K562 (cell line): Measurements from ENCODE around the gene KIF12. TPM values are rescaled to one million over a fixed set of nuclear protein-coding genes. Genes with fewer than 3 reads are reported as not detected.

Source experiments
- ATAC-seq: fragments of 200-7000 bp; cut with Tn5 transposase; 3 replicates; pipeline ENCODE4 v1.9.1; 2020; ENCODE audit warnings: moderate library complexity
- BruUV-seq: library from RNA; stranded (reverse); fragments of 400-500 nt; replicated peaks from 2 replicates; lab custom pipeline; 2021; lab: Mats Ljungman, UMichigan
- CTCF ChIA-PET: fragments of 300-600 bp; formaldehyde crosslinking; extraction: SDS; loops from one replicate; lab custom pipeline; 2021; ENCODE audit warnings: low intra/inter-chr PET ratio; lab: Yijun Ruan, JAX
- POLR2A ChIA-PET: fragments of 300-600, 350-650 bp; sonication (Branson Sonifier 250); formaldehyde crosslinking; extraction: SDS; loops from one replicate; lab custom pipeline; 2021; ENCODE audit warnings: antibody characterized with exemption, inconsistent platforms; lab: Yijun Ruan, JAX
- DNase-seq, 4 experiments: peaks; one replicate each; pipeline versions ENCODE4 v3.0.0 to v3.0.0-alpha.2; 2011 to 2018; ENCODE audit warnings: low spot score in 3 of 4, mixed read lengths in 3 of 4; ENCODE audit errors: extremely low read depth in 1 of 4
- FAIRE-seq: peaks from 2 replicates; lab custom pipeline; 2011; peaks lifted over from hg19 to GRCh38; lab: Jason Lieb, UNC
- H2AFZ ChIP-seq: 2 replicates; pipeline ENCODE4 v1.6.0; 2011; ENCODE audit warnings: low read depth, low read length, control low read depth, inconsistent platforms
- H3K27ac ChIP-seq: fragments of 200-600 bp; 3 replicates; pipeline ENCODE4 v1.8.0; 2011; ENCODE audit warnings: low read depth, mild to moderate bottlenecking, control low read depth, inconsistent platforms, low read length, moderate library complexity, mixed read lengths; ENCODE audit errors: extremely low read depth
- H3K27me3 ChIP-seq, 2 experiments: fragments of 300-600 bp in 1 of 2; 2 replicates in 1 of 2; 3 replicates in 1 of 2; pipeline versions ENCODE4 v1.6.0 to v1.8.0; 2011; ENCODE audit warnings: inconsistent platforms in 2 of 2, low read length in 2 of 2, mild to moderate bottlenecking in 1 of 2, mixed read lengths in 1 of 2, moderate library complexity in 1 of 2; ENCODE audit not compliant: control insufficient read depth in 2 of 2, insufficient read depth in 2 of 2
- H3K36me3 ChIP-seq: fragments of 300-600 bp; 3 replicates; pipeline ENCODE4 v1.8.0; 2011; ENCODE audit warnings: mild to moderate bottlenecking, low read length, inconsistent platforms; ENCODE audit not compliant: control insufficient read depth, insufficient read depth
- H3K4me1 ChIP-seq, 2 experiments: fragments of 200-600 bp in 1 of 2; replicated peaks in 1 of 2; 2 replicates in 1 of 2; 3 replicates in 1 of 2; pipeline versions ENCODE4 v1.5.1 to v1.8.0; 2011; ENCODE audit warnings: inconsistent platforms in 2 of 2, low read length in 2 of 2, mild to moderate bottlenecking in 1 of 2, mixed read lengths in 1 of 2, moderate library complexity in 1 of 2; ENCODE audit not compliant: control insufficient read depth in 2 of 2, insufficient read depth in 2 of 2
- H3K4me2 ChIP-seq: 2 replicates; pipeline ENCODE4 v1.6.1; 2011; ENCODE audit warnings: low read length, control low read depth, inconsistent platforms, mixed read lengths; ENCODE audit not compliant: insufficient read depth
- H3K4me3 ChIP-seq: fragments of 200-600 bp; sonication (generic), shearing (Covaris generic); 2 replicates; pipeline ENCODE4 v1.5.1; 2016; ENCODE audit warnings: control low read depth, inconsistent platforms
- H3K79me2 ChIP-seq: fragments of 200-600 bp; 3 replicates; pipeline ENCODE4 v1.8.0; 2011; ENCODE audit warnings: low read length, inconsistent platforms; ENCODE audit not compliant: control insufficient read depth, insufficient read depth
- H3K9ac ChIP-seq, 2 experiments: 2 replicates each; pipeline versions ENCODE4 v1.6.0 to v1.6.1; 2011; ENCODE audit warnings: low read depth in 2 of 2, low read length in 2 of 2, control low read depth in 1 of 2, inconsistent platforms in 1 of 2, mild to moderate bottlenecking in 1 of 2, mixed read lengths in 1 of 2; ENCODE audit not compliant: insufficient read depth in 1 of 2
- H3K9me1 ChIP-seq: one replicate; pipeline ENCODE4 v1.6.0; 2011; ENCODE audit warnings: inconsistent platforms, mild to moderate bottlenecking, low read length, moderate library complexity; ENCODE audit not compliant: control insufficient read depth, insufficient read depth
- H3K9me3 ChIP-seq: replicated peaks from 2 replicates; pipeline ENCODE4 v1.5.1; 2011; ENCODE audit warnings: low read depth, low read length, inconsistent platforms; ENCODE audit not compliant: control insufficient read depth, insufficient read depth
- H4K20me1 ChIP-seq: replicated peaks from 2 replicates; pipeline ENCODE4 v1.6.1; 2011; ENCODE audit warnings: low read length, inconsistent platforms, mixed read lengths; ENCODE audit not compliant: control insufficient read depth, insufficient read depth
- CBFA2T3 ChIP-seq: fragments of 450-650 bp; IDR thresholded peaks from 2 replicates; pipeline ENCODE4 v1.6.1; 2017
- HDAC6 ChIP-seq: IDR thresholded peaks from 2 replicates; pipeline ENCODE4 v1.6.1; 2012; ENCODE audit warnings: low read depth, mild to moderate bottlenecking, control low read depth, inconsistent platforms, low read length, moderate library complexity
- ILK ChIP-seq: fragments of 450-650 bp; IDR thresholded peaks from 2 replicates; pipeline ENCODE4 v1.6.1; 2016; ENCODE audit warnings: missing genetic modification characterization, low read depth, mild to moderate bottlenecking, missing compliant biosample characterization, moderate library complexity, borderline replicate concordance
- KAT8 ChIP-seq: fragments of 450-650 bp; IDR thresholded peaks from 2 replicates; pipeline ENCODE4 v1.6.1; 2016; ENCODE audit warnings: low read depth, mild to moderate bottlenecking
- MAZ ChIP-seq, 2 experiments: fragments of 450-650 bp in 1 of 2; sonication (generic) in 1 of 2; formaldehyde crosslinking; IDR thresholded peaks in 1 of 2; conservative IDR thresholded peaks in 1 of 2; 2 replicates each; pipeline versions ENCODE4 v1.4.0 to v1.5.0; 2020; ENCODE audit warnings: mild to moderate bottlenecking in 1 of 2, missing genetic modification reagents in 1 of 2
- POU5F1 ChIP-seq: fragments of 150-350 bp; IDR thresholded peaks from 2 replicates; pipeline ENCODE4 v1.6.1; 2014; ENCODE audit warnings: borderline replicate concordance, low read length, low read depth, mild to moderate bottlenecking; ENCODE audit not compliant: partially characterized antibody
- SIN3A ChIP-seq, 2 experiments: fragments of 150-350 bp in 1 of 2; IDR thresholded peaks; 2 replicates each; pipeline ENCODE4 v1.6.1; 2011 to 2016; ENCODE audit warnings: borderline replicate concordance in 2 of 2, low read depth in 2 of 2, low read length in 2 of 2, mild to moderate bottlenecking in 2 of 2, moderate library complexity in 2 of 2; ENCODE audit not compliant: control insufficient read depth in 1 of 2
- SIN3B ChIP-seq: fragments of 450-650 bp; IDR thresholded peaks from 2 replicates; pipeline ENCODE4 v1.6.1; 2017; ENCODE audit warnings: low read depth, mild to moderate bottlenecking, moderate library complexity
- ZNF140 ChIP-seq: fragments of 250-450 bp; sonication (Bioruptor Pico); IDR thresholded peaks from 2 replicates; pipeline ENCODE4 v1.8.0; 2021; ENCODE audit warnings: moderate library complexity, mild to moderate bottlenecking, inconsistent platforms
- ZNF408 ChIP-seq: fragments of 250-450 bp; sonication (Bioruptor Pico); IDR thresholded peaks from 2 replicates; pipeline ENCODE4 v1.4.0; 2020; ENCODE audit warnings: low read depth, mild to moderate bottlenecking, moderate library complexity
- WGBS: fragments of 100-300 bp; shearing (Covaris generic); methylation state at CpG from one replicate; pipeline ENCODE4 v1.1.6; 2016; ENCODE audit warnings: low coverage, mixed read lengths; ENCODE audit not compliant: insufficient coverage; ENCODE audit errors: missing lambda C conversion rate; 5-methylcytosine and 5-hydroxymethylcytosine counted together
- in situ Hi-C: fragments of 300-500 bp; cut with MboI; formaldehyde crosslinking; loops from 4 replicates; pipeline ENCODE4 v1.15.0; 2018; ENCODE audit warnings: inconsistent platforms, mixed read lengths
- intact Hi-C: fragments of 100-400 bp; cut with micrococcal nuclease; formaldehyde crosslinking; loops from 2 replicates; pipeline ENCODE4 v1.14.2; 2022
- polyA plus RNA-seq, 8 experiments: library from polyadenylated mRNA; depleted of rRNA in 4 of 8; stranded (reverse) in 5 of 8; unstranded in 3 of 8; fragments of >200 nt; fragmentation: Nextera tagmentation in 2 of 8; fragmentation: Illumina TruSeq in 1 of 8; extraction: Ambion mirVana in 2 of 8; extraction: Trizol in 1 of 8; gene quantifications; 2 replicates each; pipeline versions ENCODE4 v1.2.1 to v1.2.3, GENCODE V29; 2011 to 2014; ENCODE audit warnings: inconsistent platforms in 1 of 8, missing spikeins in 1 of 8
- total RNA-seq, 7 experiments: library from RNA; depleted of rRNA in 6 of 7; stranded (reverse); fragments of >200 nt in 6 of 7; fragmentation: Illumina TruSeq in 2 of 7; extraction: Trizol in 2 of 7; gene quantifications; 2 replicates each; pipeline versions ENCODE4 v1.2.1 to v1.2.3, GENCODE V29; 2011 to 2021; ENCODE audit warnings: low replicate concordance in 1 of 7

Gene KIF12
- total and polyA plus RNA-seq, 9 of the 15 experiments (the other 6 are each of a cell fraction or from before 2014, with no cell fraction given): not detected

DNA sequence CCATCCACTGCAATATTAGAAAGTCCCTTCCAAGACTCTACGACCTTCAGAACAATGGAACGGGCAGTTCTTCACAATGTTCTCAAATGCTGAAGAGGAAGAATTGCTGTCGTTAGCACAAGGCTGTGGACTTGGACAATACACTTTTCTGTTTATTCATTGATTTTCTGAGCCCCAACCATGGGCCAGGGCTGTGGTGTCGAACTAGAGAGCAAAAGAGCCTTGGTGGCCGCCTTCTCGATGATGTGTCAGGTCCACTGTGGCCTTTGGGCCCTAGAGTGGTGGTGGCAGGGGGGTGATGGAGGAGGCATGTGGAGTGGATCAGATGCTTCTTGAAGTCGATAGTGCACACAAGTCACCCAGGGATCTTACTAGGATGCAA lies 18.5 kb upstream of the KIF12 start:
- Histone ChIP-seq H3K4me2 (no peak overlapping the region), H3K9ac (no peak overlapping the region), H4K20me1 (no peaks in the 10 kb centered on the region), H3K4me3 (no peak overlapping the region), H3K79me2 (no peaks in the 10 kb centered on the region), H3K27ac (no peak overlapping the region), H3K36me3 (no peaks in the 10 kb centered on the region), H3K9me1 (no peaks in the 10 kb centered on the region), H3K9me3 (no peaks in the 10 kb centered on the region), H3K4me1 (no peaks in the 10 kb centered on the region), H2AFZ (no peak overlapping the region), H3K27me3 (peaks cover 14 to 52% of the 10 kb centered on the region in 2 experiments; a peak in 3 of 5 replicates)
- no TSS peak for BruUV-seq
- DNase-seq: no peak
- no peak for ATAC-seq
- ChIA-PET CTCF (no interaction called here), POLR2A (interaction anchor here (1.6 kb wide), 1 partner anchor 9 kb away, joined by 3 read pairs; no protein-coding TSS in a partner anchor)
- WGBS: 0% methylated on average over 7 of the region's 7 CpGs
- intact Hi-C loops: no loop called here
- no peak for TF ChIP-seq KAT8
- no peak for TF ChIP-seq MAZ (CRISPR knock-in tag; conservative IDR thresholded peaks at IDR 0.05 in 1 of 2, IDR thresholded peaks at IDR 0.05 in 1 of 2)
- TF ChIP-seq HDAC6: no peak
- TF ChIP-seq POU5F1: no peak
- TF ChIP-seq SIN3A (IDR thresholded peaks at IDR 0.05; ENCODE audit: borderline replicate concordance in 2 of 2, control insufficient read depth in 1 of 2, low read depth in 2 of 2, low read length in 2 of 2): no peak
- no peak for TF ChIP-seq CBFA2T3
- no peak for TF ChIP-seq ZNF140
- no peak for TF ChIP-seq ZNF408 (CRISPR knock-in tag)
- no peak for TF ChIP-seq SIN3B
- no peak for TF ChIP-seq ILK (tag)
- FAIRE-seq: no peak
- in situ Hi-C loops: no loop called here
